Suprapubic skin (tissue), 4 donors: ENCODE results near the gene CSAD.

Experiments used
- POLR2A ChIP-seq, 2 donors: fragments of 450-650 bp; IDR thresholded peaks; one replicate each; pipeline ENCODE4 v1.6.1; 2017; ENCODE audit warnings: antibody characterized with exemption in 2 of 2, mild to moderate bottlenecking in 2 of 2, moderate library complexity in 2 of 2
- POLR2AphosphoS5 ChIP-seq, 3 donors: sonication (generic); formaldehyde crosslinking; IDR thresholded peaks; one replicate each; pipeline ENCODE4 v1.6.1; 2017; ENCODE audit warnings: antibody characterized with exemption in 3 of 3
- TF ChIP-seq, protein P1 (sequence below), 2 donors: fragments of 200-600 bp in 1 of 2; fragments of 450-650 bp in 1 of 2; sonication (generic) in 1 of 2; IDR thresholded peaks; one replicate each; pipeline ENCODE4 v1.5.1; 2016 to 2019; ENCODE audit warnings: antibody characterized with exemption in 2 of 2, mild to moderate bottlenecking in 1 of 2, moderate library complexity in 1 of 2

GRCh38 chr12:53161119-53161911 is 19.4 kb downstream of the CSAD start:
- TF ChIP-seq, protein P1, sequence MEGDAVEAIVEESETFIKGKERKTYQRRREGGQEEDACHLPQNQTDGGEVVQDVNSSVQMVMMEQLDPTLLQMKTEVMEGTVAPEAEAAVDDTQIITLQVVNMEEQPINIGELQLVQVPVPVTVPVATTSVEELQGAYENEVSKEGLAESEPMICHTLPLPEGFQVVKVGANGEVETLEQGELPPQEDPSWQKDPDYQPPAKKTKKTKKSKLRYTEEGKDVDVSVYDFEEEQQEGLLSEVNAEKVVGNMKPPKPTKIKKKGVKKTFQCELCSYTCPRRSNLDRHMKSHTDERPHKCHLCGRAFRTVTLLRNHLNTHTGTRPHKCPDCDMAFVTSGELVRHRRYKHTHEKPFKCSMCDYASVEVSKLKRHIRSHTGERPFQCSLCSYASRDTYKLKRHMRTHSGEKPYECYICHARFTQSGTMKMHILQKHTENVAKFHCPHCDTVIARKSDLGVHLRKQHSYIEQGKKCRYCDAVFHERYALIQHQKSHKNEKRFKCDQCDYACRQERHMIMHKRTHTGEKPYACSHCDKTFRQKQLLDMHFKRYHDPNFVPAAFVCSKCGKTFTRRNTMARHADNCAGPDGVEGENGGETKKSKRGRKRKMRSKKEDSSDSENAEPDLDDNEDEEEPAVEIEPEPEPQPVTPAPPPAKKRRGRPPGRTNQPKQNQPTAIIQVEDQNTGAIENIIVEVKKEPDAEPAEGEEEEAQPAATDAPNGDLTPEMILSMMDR (IDR thresholded peaks at IDR 0.05), result no peak
- TF ChIP-seq POLR2A (IDR thresholded peaks at IDR 0.05) (no peak), POLR2AphosphoS5 (IDR thresholded peaks at IDR 0.05) (no peak)
